IMR-90 (cell line): ENCODE measurements around the gene HMCN1. TPM values are rescaled to one million over a fixed set of nuclear protein-coding genes. Genes with fewer than 3 reads are reported as not detected.

ENCODE experiments used
- ATAC-seq: fragments of 200-7000 bp; cut with Tn5 transposase; 2 replicates; pipeline ENCODE4 v1.9.1; 2020; ENCODE audit warnings: low read depth, mild to moderate bottlenecking, moderate library complexity
- BruUV-seq: library from RNA; stranded (reverse); fragments of 400-500 nt; replicated peaks from 2 replicates; lab custom pipeline; 2021; lab: Mats Ljungman, UMichigan
- CTCF ChIA-PET: fragments of 300-600 bp; formaldehyde crosslinking; extraction: SDS; loops from one replicate; lab custom pipeline; 2021; ENCODE audit warnings: antibody characterized with exemption; lab: Yijun Ruan, JAX
- POLR2A ChIA-PET: fragments of 300-600 bp; sonication (Branson Sonifier 250); formaldehyde crosslinking; loops from one replicate; lab custom pipeline; 2022; ENCODE audit warnings: antibody characterized with exemption; ENCODE audit not compliant: unreplicated experiment; lab: Charles Lee
- DNase-seq: peaks from one replicate; pipeline ENCODE4 v3.0.0; 2013
- H2AFZ ChIP-seq: replicated peaks from 2 replicates; pipeline ENCODE3; 2013; ENCODE audit warnings: low read length, mild to moderate bottlenecking; ENCODE audit not compliant: poor library complexity
- H2AK5ac ChIP-seq: 2 replicates; pipeline ENCODE4 v1.6.1; 2013; ENCODE audit warnings: low read depth, low read length, inconsistent platforms
- H2AK9ac ChIP-seq: replicated peaks from 2 replicates; pipeline ENCODE3; 2013; ENCODE audit warnings: mild to moderate bottlenecking, low read depth, low read length, moderate library complexity; ENCODE audit not compliant: poor library complexity
- H2BK120ac ChIP-seq: 2 replicates; pipeline ENCODE4 v1.6.1; 2013; ENCODE audit warnings: low read depth, low read length, inconsistent platforms
- H2BK15ac ChIP-seq: 3 replicates; pipeline ENCODE4 v1.6.1; 2013; ENCODE audit warnings: low read depth, low read length, inconsistent platforms
- H2BK20ac ChIP-seq: 2 replicates; pipeline ENCODE4 v1.6.1; 2013; ENCODE audit warnings: low read depth, mild to moderate bottlenecking, inconsistent platforms, low read length, moderate library complexity
- H2BK5ac ChIP-seq: 2 replicates; pipeline ENCODE4 v1.6.1; 2013; ENCODE audit warnings: mild to moderate bottlenecking, low read depth, low read length, inconsistent platforms; ENCODE audit not compliant: poor library complexity, severe bottlenecking
- H3K14ac ChIP-seq: replicated peaks from 2 replicates; pipeline ENCODE4 v1.6.1; 2013; ENCODE audit warnings: low read depth, low read length, inconsistent platforms
- H3K18ac ChIP-seq: 2 replicates; pipeline ENCODE4 v1.6.1; 2013; ENCODE audit warnings: low read depth, low read length, control low read depth
- H3K23ac ChIP-seq: 2 replicates; pipeline ENCODE4 v1.6.1; 2013; ENCODE audit warnings: low read depth, low read length, inconsistent platforms
- H3K27ac ChIP-seq: 2 replicates; pipeline ENCODE4 v1.5.1; 2013; ENCODE audit warnings: mild to moderate bottlenecking, control low read depth, low read length; ENCODE audit not compliant: insufficient read depth
- H3K27me3 ChIP-seq: 2 replicates; pipeline ENCODE4 v1.6.1; 2013; ENCODE audit warnings: low read length; ENCODE audit not compliant: control insufficient read depth, insufficient read depth
- H3K36me3 ChIP-seq: 2 replicates; pipeline ENCODE4 v1.6.1; 2013; ENCODE audit warnings: low read length, mixed read lengths; ENCODE audit not compliant: control insufficient read depth, insufficient read depth
- H3K4ac ChIP-seq: 2 replicates; pipeline ENCODE4 v1.6.1; 2013; ENCODE audit warnings: low read depth, low read length, inconsistent platforms
- H3K4me1 ChIP-seq: 2 replicates; pipeline ENCODE4 v1.6.1; 2013; ENCODE audit warnings: low read length, mixed read lengths; ENCODE audit not compliant: control insufficient read depth, insufficient read depth
- H3K4me2 ChIP-seq: 2 replicates; pipeline ENCODE4 v1.6.1; 2013; ENCODE audit warnings: low read depth, mild to moderate bottlenecking, control low read depth, low read length, moderate library complexity
- H3K4me3 ChIP-seq: 2 replicates; pipeline ENCODE4 v1.5.1; 2013; ENCODE audit warnings: low read depth, mild to moderate bottlenecking, control low read depth, low read length, moderate library complexity; ENCODE audit not compliant: insufficient read depth
- H3K56ac ChIP-seq: 2 replicates; pipeline ENCODE4 v1.6.1; 2013; ENCODE audit warnings: low read length, inconsistent platforms; ENCODE audit not compliant: insufficient read depth; ENCODE audit errors: extremely low read depth
- H3K79me1 ChIP-seq, 2 experiments: 2 replicates each; pipeline ENCODE4 v1.6.1; 2013; ENCODE audit warnings: low read length in 2 of 2, inconsistent platforms in 1 of 2, low read depth in 1 of 2
- H3K9ac ChIP-seq: 2 replicates; pipeline ENCODE4 v1.6.1; 2013; ENCODE audit warnings: low read depth, low read length, control low read depth
- H3K9me1 ChIP-seq: 2 replicates; pipeline ENCODE4 v1.6.1; 2013; ENCODE audit warnings: low read length, inconsistent platforms; ENCODE audit not compliant: insufficient read depth
- H3K9me3 ChIP-seq: 2 replicates; pipeline ENCODE4 v1.6.1; 2013; ENCODE audit warnings: low read length; ENCODE audit not compliant: control insufficient read depth, insufficient read depth
- H4K20me1 ChIP-seq: 2 replicates; pipeline ENCODE4 v1.6.1; 2013; ENCODE audit warnings: low read length, inconsistent platforms; ENCODE audit not compliant: insufficient read depth
- H4K5ac ChIP-seq: 2 replicates; pipeline ENCODE4 v1.6.1; 2013; ENCODE audit warnings: mild to moderate bottlenecking, low read depth, low read length, control low read depth
- H4K8ac ChIP-seq, 2 experiments: 2 replicates each; pipeline ENCODE4 v1.6.1; 2013; ENCODE audit warnings: low read depth in 2 of 2, low read length in 2 of 2, control low read depth in 1 of 2, inconsistent platforms in 1 of 2
- H4K91ac ChIP-seq: 2 replicates; pipeline ENCODE4 v1.6.1; 2013; ENCODE audit warnings: low read depth, low read length, inconsistent platforms; ENCODE audit not compliant: insufficient read depth
- BHLHE40 ChIP-seq: fragments of 150-350 bp; IDR thresholded peaks from 2 replicates; pipeline ENCODE4 v1.6.1; 2016; ENCODE audit warnings: mild to moderate bottlenecking, low read depth, low read length
- CHD1 ChIP-seq: IDR thresholded peaks from 2 replicates; pipeline ENCODE4 v1.6.1; 2012; ENCODE audit warnings: low read depth, low read length, improper control_type of control experiment
- CTCF ChIP-seq: conservative IDR thresholded peaks from 2 replicates; pipeline ENCODE4 v1.5.1; 2012; ENCODE audit warnings: mild to moderate bottlenecking, low read depth, low read length, improper control_type of control experiment
- ELK1 ChIP-seq: fragments of 150-350 bp; IDR thresholded peaks from 2 replicates; pipeline ENCODE4 v1.6.1; 2016; ENCODE audit warnings: low read depth, mild to moderate bottlenecking, low read length, moderate library complexity, borderline replicate concordance
- FOS ChIP-seq: fragments of 150-350 bp; IDR thresholded peaks from 2 replicates; pipeline ENCODE4 v1.6.1; 2016; ENCODE audit warnings: low read depth, low read length
- MAFK ChIP-seq: IDR thresholded peaks from 2 replicates; pipeline ENCODE4 v1.6.1; 2012; ENCODE audit warnings: low read depth, low read length, improper control_type of control experiment
- NFE2L2 ChIP-seq: fragments of 150-350 bp; IDR thresholded peaks from 2 replicates; pipeline ENCODE4 v1.6.1; 2016; ENCODE audit warnings: low read depth, mild to moderate bottlenecking, low read length
- POLR2A ChIP-seq: IDR thresholded peaks from 2 replicates; pipeline ENCODE4 v1.6.1; 2012; ENCODE audit warnings: mild to moderate bottlenecking, low read depth, low read length
- SMC3 ChIP-seq: fragments of 150-350 bp; IDR thresholded peaks from 2 replicates; pipeline ENCODE4 v1.6.1; 2016; ENCODE audit warnings: low read depth, mild to moderate bottlenecking, antibody characterized with exemption, low read length, moderate library complexity
- WGBS, 2 experiments: methylation state at CpG; one replicate each; pipeline versions ENCODE4 v1.1.5 to v1.1.7; 2013; ENCODE audit warnings: missing lambda C conversion rate in 2 of 2; ENCODE audit not compliant: insufficient read length in 1 of 2; ENCODE audit errors: extremely low coverage in 2 of 2; 5-methylcytosine and 5-hydroxymethylcytosine counted together
- dilution Hi-C: fragments of 300-500 bp; cut with HindIII; formaldehyde crosslinking; loops from one replicate; pipeline ENCODE4 v1.14.3; 2018; ENCODE audit warnings: low sequenced_read_pairs; ENCODE audit not compliant: unreplicated experiment
- in situ Hi-C: fragments of 300-500 bp; cut with MboI; formaldehyde crosslinking; loops from 3 replicates; pipeline ENCODE4 v1.14.3; 2019; ENCODE audit warnings: low sequenced_read_pairs, inconsistent platforms, mixed read lengths
- intact Hi-C: fragments of 100-400 bp; cut with micrococcal nuclease; formaldehyde crosslinking; loops from 2 replicates; pipeline ENCODE4 v1.10.0; 2022
- polyA plus RNA-seq, 3 experiments: library from polyadenylated mRNA; depleted of rRNA; stranded (reverse); fragments of >200 nt; gene quantifications; 2 replicates each; pipeline ENCODE4 v1.2.3, GENCODE V29; 2012; ENCODE audit warnings: low replicate concordance in 1 of 3
- total RNA-seq: library from RNA; depleted of rRNA; stranded (reverse); fragments of >200 nt; gene quantifications from 2 replicates; pipeline ENCODE4 v1.2.3, GENCODE V29; 2012

Gene HMCN1
- total and polyA plus RNA-seq, 2 of the 4 experiments (the other 2 are of a cell fraction), result 6.1 to 11.7 TPM

- Histone ChIP-seq H3K36me3 (no peaks in the 10 kb centered on the region), H4K8ac (no peak overlapping the region), H2BK5ac (no peak overlapping the region), H4K20me1 (no peaks in the 10 kb centered on the region), H3K27ac (no peak overlapping the region), H3K79me1 (no peaks in the 10 kb centered on the region), H3K27me3 (no peaks in the 10 kb centered on the region), H2BK20ac (no peak overlapping the region), H4K5ac (no peak overlapping the region), H2AFZ (no peak overlapping the region), H3K23ac (no peak overlapping the region), H3K4me3 (no peak overlapping the region), H2BK15ac (no peak overlapping the region), H2AK9ac (no peak overlapping the region), H3K18ac (no peak overlapping the region), H2AK5ac (no peak overlapping the region), H4K91ac (no peak overlapping the region), H3K56ac (no peak overlapping the region), H3K9me1 (no peaks in the 10 kb centered on the region), H3K9me3 (no peaks in the 10 kb centered on the region), H3K9ac (no peak overlapping the region), H3K4me2 (no peak overlapping the region), H2BK120ac (no peak overlapping the region), H3K4ac (no peak overlapping the region), H3K4me1 (no peaks in the 10 kb centered on the region), H3K14ac (no peak overlapping the region)
- intact Hi-C loops, result no loop called here
- DNase-seq, result no peak
- ChIA-PET CTCF (interaction anchor here (1.2 kb wide), 1 partner anchor 11 kb away, joined by 3 read pairs; no protein-coding TSS in a partner anchor), POLR2A (no interaction called here)
- no CpG with 5 or more reads among the region's 5 CpGs for WGBS, 2 experiments
- BruUV-seq, result no TSS peak
- ATAC-seq, result no peak
- dilution Hi-C loops, result no loop called here
- TF ChIP-seq POLR2A (no peak), NFE2L2 (no peak), CHD1 (no peak), MAFK (no peak), SMC3 (no peak), ELK1 (no peak), FOS (no peak), CTCF (no peak), BHLHE40 (no peak)
- in situ Hi-C loops, result no loop called here
These were observed 484.6 kb downstream of the HMCN1 start for GRCh38 chr1:186218654-186219352.
